GM21447 (cell line): ENCODE data around the gene SRRM4.
"Not testable (repeated sequence)": the region's sequence is repeated elsewhere in the genome, so short reads cannot be mapped to it uniquely, and the experiment has no call there.

Experiments
- ATAC-seq: cut with Tn5 transposase; IDR thresholded peaks from one replicate; pipeline ENCODE4 v1.9.1; 2021; ENCODE audit not compliant: unreplicated experiment

SRRM4 gene

DNA sequence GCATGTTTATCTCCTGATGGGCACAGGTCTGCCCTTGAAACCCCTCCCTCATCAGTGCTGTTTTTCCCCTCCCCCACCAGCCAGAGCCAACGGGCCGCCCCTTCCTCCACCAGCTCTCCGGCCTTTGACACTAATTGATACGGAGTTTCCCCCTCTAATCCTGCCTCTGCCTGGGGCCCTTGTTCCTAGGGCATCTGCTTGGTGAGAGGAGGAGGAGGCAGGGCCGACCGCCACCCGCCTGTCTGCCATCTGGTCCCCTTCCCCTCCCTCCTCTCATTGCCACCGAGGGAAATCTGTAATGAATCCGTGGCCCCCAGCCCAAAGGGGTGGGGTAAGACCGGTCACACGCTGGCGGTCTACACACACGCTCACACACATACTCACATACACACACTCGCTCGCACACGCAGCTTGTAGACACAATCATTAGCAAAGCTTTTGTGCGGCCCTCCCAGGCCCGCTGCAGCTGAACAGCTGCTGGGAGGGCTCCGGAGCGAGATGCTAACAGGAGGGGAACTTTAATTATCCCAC lies 27.4 kb downstream of the SRRM4 start:
- no peak for ATAC-seq

DNA sequence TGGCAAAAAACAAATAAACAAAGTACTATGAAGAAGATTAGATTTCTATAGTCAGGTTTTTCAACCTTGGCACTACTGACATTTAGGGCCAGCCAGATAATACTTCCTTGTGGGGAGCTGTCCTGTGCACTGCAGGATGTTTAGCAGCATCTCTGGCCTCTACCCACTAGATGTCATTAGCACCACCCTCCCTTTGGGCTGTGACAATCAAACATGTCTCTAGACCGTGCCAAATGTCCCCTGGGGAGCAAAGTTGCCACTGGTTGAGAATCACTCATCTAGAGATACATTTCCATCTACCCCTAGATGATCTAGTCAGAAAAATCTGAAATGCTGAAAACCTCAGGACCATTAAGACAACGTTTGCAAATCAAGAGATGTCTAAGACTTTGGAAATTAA lies 29.9 kb downstream of the SRRM4 start:
- ATAC-seq = no peak

DNA sequence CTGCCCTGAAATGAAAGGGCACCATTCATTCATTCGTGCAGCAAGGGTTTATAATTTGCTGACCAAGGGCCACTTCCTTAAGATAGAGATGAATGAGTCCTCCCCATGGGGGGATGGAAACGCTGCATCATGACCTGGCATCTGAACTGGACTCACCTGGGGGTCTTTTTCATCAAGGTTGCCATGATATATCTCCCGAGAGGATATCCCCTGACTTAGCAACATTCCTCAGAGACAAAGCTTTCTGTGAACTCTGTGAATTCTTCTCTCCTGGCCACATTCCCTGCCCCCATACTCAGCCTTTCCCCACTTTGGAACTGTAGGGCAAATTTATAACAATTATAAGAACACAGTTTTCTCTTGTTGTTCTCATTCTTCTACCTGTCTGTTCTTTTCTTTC lies 30.8 kb downstream of the SRRM4 start:
- no peak for ATAC-seq

DNA sequence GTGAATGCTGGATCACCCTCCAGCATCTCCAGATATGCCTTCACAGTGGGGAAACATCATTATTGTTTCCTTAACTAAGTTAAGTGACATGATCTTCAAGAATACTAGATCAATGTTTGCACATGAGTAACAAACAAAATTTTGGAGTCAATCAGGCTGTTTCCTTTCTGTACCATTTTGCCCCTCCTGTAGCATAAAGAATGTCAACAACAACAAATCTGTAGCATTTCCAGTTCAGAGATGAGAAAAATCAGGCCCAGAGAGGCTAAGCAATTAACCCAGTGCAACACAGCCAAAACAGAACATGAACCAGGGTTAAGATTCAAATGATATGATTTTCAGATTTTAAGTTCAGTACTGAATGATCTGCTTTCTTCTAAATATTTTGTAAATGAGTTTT lies 31.7 kb downstream of the SRRM4 start:
- no peak for ATAC-seq

DNA sequence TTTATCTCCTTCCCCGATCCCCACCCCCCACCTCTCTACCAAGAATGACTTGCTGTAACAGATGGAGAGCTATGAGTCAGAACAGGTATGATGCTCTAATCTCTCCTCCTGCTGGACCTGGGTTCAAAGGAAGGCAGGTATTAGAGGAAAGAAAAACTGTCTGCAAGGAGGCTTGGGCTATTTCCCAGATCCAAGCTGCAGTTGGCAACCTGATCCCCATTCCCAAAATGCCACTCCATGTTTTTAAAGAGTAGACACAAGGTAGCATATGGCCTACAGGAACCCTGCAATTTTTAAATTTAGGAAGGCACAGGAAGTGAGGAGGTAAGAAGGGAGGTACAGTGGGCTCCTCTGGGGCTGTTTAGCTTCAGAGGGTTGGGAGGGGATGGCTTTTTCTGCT lies 33.0 kb downstream of the SRRM4 start:
- ATAC-seq = no peak

DNA sequence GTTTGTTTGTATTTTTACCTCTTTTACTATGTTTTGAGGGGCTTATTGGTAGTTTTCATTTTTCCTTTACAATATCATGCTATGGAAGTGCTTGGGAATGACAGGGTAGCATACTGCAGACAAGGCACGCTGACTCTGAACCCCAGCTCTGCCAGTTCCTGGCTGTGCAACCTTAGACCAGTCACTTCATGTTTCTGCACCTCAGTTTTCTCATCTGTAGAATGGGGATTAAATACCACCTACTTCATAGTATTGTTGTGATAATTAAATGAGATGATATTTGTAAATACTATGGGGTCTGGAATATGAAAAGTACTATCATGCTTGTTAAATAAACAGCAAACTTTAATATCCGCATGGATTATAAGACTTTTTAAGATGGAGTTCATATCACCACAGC lies 35.4 kb downstream of the SRRM4 start:
- ATAC-seq = no peak

DNA sequence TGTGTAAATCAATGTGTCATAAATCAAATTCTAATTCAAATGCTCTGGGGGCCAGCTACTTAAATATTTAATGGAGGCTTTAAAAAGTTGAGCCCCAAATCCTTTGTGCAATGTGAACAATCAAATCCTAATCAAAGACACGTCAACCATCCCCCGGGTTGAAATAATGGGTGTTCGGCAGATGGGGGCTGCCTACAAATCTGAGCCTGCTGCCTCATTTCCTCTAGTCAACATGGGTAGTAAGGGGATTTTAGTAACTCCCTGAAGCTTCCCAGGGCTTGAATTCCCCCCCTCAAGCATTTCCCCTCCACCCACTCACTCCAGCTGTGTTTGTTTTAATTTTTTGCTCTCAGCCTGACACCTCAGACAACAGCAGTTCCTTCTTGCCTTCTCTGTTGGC lies 37.8 kb downstream of the SRRM4 start:
- ATAC-seq = no peak

DNA sequence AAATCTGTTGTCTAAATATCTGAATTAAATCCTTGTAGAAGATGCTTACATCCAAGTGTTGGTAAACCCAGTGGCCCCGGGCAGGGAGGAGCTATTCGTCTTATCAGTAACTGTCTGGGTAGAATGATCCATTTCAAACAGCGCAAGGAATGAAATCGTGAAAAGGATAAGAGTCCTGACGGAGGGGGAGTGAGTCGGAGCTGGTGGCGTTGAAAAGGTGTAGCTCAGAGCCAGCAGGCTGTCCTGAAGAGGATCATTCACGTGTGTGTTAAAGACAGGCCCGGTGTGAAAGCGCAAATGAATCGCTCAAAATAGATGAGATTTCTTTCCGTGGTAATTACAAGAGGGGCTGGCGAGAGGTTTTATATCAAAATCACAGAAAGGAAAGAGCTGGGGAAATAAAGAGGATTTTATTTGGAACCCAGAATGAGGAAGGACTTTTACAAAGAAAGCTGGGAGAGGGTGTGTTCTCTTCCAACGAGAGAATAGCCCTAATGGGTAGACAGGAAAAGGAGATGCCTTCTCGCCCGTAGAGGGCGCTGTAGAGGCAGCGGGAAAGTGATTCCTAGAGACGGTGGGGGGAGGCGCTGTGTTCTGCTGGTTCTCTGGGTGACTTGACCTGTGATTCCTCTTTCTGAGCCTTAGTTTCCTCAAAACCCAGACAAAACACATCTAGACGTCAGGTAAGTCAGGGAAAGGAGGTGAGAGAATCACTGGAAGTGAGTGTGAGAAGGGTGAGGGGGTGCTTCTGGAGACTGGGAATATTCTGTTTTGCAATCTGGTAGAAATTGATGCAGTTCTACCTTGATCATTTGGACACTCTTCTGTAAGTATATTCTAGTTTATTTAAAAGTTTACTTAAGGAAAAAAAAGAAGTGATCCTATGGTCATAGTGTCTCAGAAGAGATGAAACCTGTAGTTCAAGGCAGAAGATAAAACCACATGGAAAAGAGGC lies 39.3 kb downstream of the SRRM4 start:
- ATAC-seq = no peak

DNA sequence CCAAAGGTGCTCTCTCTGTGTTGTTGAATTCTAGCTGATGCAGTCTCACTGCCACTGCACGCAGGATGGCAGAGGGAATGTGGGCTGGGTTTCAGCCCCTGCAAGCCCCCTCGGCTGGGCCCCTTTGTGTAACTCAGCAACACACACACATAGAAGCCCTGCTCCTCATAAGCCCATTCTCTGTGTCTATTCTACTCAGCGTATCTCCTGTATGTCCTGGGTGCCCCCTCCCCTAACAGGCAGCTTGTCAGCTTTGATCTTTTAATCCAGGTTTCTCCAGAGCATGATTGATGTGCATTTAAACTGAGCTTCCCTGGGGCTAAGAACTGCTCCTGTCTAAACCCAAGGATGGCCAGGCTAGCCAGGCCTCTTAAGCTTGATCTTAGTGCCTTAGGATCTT lies 43.0 kb downstream of the SRRM4 start:
- ATAC-seq = no peak

DNA sequence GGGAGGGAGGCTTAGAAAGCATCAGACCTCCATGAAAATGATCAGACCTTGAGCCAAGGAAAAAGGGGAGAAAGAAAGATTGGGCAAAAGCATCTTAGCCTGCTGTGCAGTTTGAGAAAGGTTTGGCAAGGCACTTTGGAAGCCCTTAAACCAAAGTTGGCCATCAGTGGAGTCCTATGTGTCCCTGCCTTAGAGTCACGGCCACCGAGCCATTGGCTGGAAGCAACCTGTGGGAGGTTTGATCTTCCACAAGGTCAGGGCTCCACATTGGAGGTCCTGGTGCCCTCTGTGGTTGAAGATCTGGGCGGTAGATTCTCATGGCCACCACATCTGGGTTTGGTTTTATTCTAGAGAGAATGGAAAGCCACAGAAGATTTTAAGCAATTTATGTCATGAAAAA lies 44.4 kb downstream of the SRRM4 start:
- no peak for ATAC-seq

DNA sequence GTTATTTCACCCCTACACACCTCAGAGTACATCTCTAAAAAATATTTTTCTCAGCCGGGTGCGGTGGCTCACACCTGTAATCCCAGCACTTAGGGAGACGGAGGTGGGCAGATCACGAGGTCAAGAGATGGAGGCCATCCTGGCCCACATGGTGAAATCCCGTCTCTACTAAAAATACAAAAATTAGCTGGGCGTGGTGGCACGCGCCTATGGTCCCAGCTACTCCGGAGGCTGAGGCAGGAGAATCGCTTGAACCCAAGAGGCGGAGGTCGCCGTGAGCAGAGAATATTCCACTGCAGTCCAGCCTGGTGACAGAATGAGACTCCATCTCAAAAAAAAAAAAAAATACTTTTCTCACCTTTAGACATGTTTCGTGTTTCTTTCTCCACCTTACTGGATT lies 52.0 kb downstream of the SRRM4 start:
- ATAC-seq = not testable (repeated sequence)

DNA sequence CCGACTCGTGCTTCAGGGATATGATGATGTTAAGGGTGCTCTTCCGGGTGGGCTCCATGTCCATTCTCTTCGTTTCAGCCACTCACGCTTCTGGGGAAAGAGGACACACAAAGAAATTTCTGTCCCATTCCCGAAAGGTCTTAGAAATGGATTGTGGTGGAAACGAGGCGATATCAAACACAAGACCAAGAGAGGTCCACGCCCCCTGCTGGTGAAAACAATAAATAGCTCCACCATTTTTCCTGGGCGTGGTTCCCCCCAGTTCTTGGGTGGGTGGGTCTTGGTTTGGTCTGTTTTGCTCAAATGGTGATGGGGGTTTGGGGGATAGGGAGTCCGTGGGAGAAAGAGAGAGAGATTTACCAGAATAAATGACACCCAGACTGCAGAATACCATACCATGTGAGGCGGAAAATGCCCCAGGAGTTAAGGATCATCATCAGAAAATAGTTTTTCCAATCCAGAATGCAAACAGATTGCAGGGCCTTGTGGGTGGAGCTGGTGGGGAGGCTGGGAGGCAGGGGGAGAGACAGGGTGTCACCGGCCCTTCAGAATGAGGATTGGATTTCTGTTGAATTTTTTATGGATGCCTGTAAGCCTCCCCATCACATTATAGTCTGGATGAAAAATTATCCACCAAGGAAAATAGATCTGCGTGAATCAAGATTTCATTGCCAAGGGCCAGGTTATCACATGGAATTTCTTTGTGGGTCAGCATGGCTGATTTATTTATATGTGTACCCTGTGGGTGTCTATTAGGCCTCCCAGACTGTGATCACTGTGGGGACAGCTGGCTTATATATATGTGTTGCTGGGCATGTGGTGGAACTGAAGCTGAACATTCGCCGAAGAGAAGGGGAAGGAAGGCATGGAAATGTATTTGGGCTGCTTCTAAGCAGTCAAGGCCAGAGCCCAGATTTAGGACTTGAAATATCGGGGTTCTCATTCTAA lies 55.8 kb downstream of the SRRM4 start:
- ATAC-seq = no peak

DNA sequence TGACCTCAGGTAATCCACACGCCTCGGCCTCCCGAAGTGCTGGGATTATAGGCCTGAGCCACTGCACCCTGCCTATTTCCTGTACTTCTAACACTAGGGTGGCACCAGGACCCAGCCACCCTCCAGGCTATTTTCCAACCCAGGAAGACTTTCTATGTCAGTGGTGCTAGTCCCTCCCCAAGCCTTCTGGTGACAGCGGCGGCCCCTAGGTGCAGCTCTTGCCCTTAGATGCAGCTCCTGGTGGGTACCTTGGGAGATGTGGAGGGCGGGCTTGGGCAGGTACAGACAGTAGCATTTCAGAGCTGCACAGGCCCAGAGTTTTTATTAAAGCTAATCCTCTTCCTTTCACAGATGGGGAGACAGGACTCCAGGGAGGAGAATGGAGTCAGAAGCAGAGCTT lies 62.8 kb downstream of the SRRM4 start:
- no peak for ATAC-seq

DNA sequence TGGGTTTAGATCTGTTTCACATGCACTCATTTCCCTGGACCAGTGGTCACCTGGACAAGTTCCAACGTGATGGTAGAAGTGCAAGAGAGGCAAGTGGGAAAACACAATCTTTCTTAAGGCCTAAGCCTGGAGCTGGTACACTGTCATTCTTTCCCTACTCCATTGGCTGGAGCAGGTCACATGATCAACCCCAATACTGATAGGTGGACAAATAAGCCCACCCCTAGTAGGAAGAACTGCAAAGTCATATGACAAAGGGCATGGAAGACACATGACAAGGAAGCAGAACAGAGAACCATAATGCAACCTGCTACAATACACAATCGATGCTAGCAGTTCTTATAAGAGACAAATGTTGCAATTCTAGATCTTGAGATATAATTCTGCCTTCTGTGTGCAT lies 66.3 kb downstream of the SRRM4 start:
- no peak for ATAC-seq

DNA sequence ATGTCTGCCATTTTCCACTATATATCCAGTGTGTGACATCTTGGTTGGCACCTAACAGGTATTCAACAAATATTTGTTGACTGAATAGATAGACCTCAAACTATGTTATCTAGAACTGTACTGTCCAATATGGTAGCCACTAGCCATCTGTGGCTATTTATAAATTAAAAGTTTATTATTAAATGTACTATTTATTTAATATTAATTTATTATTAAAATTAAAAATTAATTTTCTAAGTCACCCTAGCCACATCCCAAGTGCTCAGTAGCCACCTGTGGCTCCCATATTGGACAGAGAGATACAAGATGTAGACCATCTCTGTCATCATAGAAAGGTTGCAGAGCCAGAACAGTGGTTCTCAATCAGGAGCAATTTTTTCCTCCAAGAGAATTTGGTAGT lies 69.3 kb downstream of the SRRM4 start:
- no peak for ATAC-seq

DNA sequence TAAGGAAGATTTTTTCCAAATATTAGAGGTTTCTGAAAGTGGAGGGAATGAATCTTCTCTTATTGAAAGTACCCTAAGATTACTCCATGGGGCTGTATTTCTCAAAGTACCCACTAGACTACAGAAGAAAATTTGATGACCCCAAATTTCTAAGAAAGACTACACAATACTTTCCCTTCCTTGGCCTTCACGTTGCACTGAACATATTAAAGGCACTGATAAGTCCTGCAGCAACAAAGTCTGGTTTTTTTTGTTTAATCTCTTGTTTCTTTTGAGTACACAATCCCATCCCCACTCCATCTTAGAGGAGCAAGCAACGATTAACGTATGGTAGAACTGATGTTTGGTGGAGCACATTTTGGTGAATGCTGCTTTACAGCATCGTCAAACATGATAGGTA lies 70.1 kb downstream of the SRRM4 start:
- ATAC-seq = no peak

DNA sequence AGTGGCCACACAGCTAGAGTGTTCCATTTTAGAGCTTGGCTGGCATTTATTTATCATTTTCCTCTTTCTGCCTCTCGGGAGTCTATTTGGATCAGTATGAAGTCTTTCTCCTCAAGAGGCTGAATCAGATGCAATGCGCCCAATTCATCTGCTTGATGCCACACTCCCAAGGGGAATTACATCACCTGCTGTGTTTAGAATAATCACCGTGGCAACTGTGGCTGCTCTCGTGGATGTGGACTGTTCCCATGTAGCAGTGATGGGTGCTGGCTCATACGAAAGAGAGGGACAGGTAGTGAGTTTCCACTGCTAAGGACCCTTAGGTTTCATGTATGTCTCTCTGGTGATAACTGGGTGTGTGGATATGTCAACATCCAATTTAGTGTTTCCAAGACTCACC lies 70.7 kb downstream of the SRRM4 start:
- no peak for ATAC-seq

DNA sequence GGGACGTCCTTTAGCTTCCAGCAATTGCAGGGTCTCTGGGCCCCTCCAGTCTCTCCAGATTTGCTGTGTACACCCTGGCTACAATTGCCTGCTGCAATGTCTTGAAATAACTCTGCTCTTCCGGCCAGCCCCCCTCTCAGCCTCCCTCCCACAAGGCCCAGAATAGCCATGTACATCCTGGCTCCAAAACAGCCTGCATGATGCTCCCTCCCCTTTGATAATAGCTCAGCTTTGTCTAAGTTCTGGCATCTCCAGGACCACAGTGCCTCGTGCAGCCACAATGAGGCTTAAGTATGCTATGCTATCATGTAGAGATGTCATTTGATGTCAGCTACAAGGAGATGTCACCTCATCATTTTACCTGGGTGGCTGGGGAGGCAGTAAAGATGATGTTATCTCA lies 74.6 kb downstream of the SRRM4 start:
- ATAC-seq = no peak

DNA sequence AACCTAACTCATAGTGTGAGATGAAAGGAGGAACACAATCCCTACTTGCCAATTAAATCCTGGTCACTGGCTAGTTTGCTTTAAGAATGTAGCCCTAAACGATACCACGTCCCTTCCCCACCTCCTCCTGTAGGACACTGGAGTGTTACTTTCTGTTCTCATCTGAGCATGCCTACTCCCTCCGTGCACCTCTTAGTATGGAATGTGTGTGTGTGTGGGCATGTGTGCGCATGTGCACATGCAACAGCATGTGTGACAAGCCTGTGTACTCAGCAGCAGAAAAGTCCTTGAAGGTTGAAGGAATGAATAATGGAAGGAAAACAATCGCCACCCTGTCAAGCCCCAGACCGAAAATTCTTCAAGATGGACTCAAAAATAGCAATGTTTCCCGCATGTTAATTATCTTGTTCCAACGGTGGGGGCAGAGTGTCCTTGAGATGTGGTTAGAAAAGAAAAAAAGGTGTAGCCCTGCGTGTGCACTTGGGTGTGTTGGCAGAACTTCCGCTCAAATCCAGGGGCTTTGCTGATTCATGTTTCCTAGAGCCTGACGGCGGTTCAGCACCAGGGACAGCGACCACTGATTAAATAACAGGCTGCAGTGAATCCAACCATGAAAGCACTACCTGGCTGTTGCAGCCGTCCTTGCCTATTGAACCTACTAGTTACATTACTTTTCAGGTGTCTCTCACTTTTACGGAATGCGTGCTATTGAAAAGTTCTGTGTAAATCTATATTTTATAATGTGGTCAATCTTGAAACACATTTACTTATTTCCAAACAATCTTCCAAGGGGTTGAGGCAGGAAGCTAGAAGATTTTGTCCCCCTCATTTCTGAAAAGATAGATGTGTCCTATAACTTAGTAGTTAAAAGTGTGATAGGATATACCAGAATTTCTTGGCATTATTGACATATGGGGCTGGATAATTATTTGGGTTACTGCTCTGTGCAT lies 79.8 kb downstream of the SRRM4 start:
- ATAC-seq = no peak

DNA sequence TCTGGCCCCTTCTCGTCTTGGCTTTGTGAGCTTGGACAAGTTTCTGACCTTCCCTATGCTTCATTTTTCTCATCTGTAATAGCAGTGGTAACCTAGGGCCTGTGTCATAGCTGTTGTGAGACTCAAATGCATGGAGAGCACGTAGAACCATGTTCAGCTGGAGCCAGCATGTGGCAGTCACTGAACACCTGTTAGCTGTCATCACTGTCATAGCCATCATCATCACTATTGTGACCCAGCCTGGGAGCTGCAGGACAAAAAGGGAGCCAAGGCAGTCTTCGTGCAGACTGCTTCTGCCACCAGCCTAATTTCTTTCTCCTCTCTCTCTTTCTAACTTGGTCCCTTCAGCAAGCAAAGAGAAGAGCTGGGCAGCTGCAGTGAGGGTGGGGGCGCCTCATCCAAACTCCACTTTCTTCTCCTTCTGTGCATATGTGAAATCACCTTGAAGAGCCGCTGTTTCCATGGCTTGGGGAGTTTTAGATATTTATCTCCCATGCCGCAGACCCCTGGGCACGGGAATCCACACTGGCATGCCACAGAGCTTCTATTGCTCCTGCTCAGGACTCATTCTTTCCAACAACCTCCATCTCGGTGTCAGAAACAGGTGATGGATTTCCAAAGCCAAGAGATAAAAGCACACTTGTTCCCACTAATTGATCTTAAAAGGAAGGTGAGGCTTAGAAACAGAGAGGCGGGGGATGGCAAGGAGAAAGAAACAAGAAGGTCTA lies 87.0 kb downstream of the SRRM4 start:
- no peak for ATAC-seq
